C4-2B (cell line): ENCODE data around the gene TSPAN3.

Experiments used
- CTCF ChIP-seq: fragments of 450-650 bp; conservative IDR thresholded peaks from 2 replicates; pipeline ENCODE4 v1.5.1; 2017; ENCODE audit warnings: mild to moderate bottlenecking
- ZFX ChIP-seq: fragments of 450-650 bp; IDR thresholded peaks from 2 replicates; pipeline ENCODE4 v1.6.1; 2017

GRCh38 chr15:77071305-77072223 is 655 bp upstream of the TSPAN3 start:
- TF ChIP-seq CTCF (no peak), ZFX (no peak)
